ENCODE measurements around the gene ARRB1. TPM values are rescaled to one million over a fixed set of nuclear protein-coding genes. Genes with fewer than 3 reads are reported as not detected.

ARRB1 gene
- total and polyA plus RNA-seq, 9 of the 15 experiments (the other 6 are each of a cell fraction or from before 2014, with no cell fraction given) = 6.6 to 45.4 (median 28.5) TPM

DNA sequence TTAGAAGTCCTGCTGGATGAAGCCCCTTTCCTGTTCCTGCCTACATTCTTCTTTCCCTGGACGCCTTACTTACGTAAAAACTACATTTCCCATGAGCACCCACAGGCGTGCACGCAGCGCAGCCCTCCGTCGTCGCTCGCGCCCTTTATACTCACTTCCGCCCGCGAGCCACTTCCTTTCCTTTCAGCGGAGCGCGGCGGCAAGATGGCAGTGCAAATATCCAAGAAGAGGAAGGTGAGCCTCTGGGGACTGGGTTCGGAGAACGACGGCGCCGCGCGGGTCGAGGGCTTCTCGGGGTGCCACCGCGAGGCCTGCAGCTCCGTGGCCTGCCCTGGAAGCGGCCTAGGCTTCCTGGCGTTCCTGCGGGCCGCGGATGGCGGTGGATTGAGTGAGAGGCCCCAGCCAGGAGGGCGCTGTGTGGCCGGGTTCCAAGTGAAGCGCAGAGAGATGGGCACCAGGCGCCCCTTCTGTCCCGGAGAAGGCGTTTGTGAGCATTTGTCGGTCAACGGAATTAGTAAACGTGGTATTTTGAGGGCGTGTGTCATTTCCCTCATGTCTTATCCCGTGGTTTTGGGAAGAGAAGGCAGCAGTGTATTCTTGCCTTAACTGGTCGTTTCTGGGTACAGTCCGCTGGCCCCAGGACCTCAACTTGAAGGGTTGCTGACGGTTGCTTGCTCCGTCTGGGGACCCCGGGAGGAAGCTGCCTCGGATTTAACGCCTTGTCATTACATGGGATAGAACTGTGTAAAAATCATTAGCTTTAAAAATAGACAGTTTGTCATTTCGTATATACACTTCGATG, 48.1 kb upstream of the ARRB1 start, which contains the start of gene RPS3 (continued):
- TF ChIP-seq, protein P1, sequence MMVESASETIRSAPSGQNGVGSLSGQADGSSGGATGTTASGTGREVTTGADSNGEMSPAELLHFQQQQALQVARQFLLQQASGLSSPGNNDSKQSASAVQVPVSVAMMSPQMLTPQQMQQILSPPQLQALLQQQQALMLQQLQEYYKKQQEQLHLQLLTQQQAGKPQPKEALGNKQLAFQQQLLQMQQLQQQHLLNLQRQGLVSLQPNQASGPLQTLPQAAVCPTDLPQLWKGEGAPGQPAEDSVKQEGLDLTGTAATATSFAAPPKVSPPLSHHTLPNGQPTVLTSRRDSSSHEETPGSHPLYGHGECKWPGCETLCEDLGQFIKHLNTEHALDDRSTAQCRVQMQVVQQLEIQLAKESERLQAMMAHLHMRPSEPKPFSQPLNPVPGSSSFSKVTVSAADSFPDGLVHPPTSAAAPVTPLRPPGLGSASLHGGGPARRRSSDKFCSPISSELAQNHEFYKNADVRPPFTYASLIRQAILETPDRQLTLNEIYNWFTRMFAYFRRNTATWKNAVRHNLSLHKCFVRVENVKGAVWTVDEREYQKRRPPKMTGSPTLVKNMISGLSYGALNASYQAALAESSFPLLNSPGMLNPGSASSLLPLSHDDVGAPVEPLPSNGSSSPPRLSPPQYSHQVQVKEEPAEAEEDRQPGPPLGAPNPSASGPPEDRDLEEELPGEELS (CRISPR knock-in tag; IDR thresholded peaks at IDR 0.05; ENCODE audit: borderline replicate concordance) = 0 out of 2 replicates have a peak, but pooled peaks have one; percentile 67
- no peak for TF ChIP-seq ZKSCAN3 (CRISPR knock-in tag; IDR thresholded peaks at IDR 0.05)
- TF ChIP-seq, protein P2, sequence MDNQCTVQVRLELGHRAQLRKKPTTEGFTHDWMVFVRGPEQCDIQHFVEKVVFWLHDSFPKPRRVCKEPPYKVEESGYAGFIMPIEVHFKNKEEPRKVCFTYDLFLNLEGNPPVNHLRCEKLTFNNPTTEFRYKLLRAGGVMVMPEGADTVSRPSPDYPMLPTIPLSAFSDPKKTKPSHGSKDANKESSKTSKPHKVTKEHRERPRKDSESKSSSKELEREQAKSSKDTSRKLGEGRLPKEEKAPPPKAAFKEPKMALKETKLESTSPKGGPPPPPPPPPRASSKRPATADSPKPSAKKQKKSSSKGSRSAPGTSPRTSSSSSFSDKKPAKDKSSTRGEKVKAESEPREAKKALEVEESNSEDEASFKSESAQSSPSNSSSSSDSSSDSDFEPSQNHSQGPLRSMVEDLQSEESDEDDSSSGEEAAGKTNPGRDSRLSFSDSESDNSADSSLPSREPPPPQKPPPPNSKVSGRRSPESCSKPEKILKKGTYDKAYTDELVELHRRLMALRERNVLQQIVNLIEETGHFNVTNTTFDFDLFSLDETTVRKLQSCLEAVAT (IDR thresholded peaks at IDR 0.05) = peak; percentile 62 to 76; a peak in 2 of 4 replicates
- TF ChIP-seq ZNF589 (CRISPR knock-in tag; IDR thresholded peaks at IDR 0.05; ENCODE audit: low read depth) = peak; percentile 40; the same call in 1 of the 2 replicates
- no peak for TF ChIP-seq TAF15 (IDR thresholded peaks at IDR 0.05; ENCODE audit: low read depth, low read length)
- TF ChIP-seq ZNF274 (IDR thresholded peaks at IDR 0.05; ENCODE audit: borderline replicate concordance, low read depth, low read length) = no peak
- TF ChIP-seq, protein P3, sequence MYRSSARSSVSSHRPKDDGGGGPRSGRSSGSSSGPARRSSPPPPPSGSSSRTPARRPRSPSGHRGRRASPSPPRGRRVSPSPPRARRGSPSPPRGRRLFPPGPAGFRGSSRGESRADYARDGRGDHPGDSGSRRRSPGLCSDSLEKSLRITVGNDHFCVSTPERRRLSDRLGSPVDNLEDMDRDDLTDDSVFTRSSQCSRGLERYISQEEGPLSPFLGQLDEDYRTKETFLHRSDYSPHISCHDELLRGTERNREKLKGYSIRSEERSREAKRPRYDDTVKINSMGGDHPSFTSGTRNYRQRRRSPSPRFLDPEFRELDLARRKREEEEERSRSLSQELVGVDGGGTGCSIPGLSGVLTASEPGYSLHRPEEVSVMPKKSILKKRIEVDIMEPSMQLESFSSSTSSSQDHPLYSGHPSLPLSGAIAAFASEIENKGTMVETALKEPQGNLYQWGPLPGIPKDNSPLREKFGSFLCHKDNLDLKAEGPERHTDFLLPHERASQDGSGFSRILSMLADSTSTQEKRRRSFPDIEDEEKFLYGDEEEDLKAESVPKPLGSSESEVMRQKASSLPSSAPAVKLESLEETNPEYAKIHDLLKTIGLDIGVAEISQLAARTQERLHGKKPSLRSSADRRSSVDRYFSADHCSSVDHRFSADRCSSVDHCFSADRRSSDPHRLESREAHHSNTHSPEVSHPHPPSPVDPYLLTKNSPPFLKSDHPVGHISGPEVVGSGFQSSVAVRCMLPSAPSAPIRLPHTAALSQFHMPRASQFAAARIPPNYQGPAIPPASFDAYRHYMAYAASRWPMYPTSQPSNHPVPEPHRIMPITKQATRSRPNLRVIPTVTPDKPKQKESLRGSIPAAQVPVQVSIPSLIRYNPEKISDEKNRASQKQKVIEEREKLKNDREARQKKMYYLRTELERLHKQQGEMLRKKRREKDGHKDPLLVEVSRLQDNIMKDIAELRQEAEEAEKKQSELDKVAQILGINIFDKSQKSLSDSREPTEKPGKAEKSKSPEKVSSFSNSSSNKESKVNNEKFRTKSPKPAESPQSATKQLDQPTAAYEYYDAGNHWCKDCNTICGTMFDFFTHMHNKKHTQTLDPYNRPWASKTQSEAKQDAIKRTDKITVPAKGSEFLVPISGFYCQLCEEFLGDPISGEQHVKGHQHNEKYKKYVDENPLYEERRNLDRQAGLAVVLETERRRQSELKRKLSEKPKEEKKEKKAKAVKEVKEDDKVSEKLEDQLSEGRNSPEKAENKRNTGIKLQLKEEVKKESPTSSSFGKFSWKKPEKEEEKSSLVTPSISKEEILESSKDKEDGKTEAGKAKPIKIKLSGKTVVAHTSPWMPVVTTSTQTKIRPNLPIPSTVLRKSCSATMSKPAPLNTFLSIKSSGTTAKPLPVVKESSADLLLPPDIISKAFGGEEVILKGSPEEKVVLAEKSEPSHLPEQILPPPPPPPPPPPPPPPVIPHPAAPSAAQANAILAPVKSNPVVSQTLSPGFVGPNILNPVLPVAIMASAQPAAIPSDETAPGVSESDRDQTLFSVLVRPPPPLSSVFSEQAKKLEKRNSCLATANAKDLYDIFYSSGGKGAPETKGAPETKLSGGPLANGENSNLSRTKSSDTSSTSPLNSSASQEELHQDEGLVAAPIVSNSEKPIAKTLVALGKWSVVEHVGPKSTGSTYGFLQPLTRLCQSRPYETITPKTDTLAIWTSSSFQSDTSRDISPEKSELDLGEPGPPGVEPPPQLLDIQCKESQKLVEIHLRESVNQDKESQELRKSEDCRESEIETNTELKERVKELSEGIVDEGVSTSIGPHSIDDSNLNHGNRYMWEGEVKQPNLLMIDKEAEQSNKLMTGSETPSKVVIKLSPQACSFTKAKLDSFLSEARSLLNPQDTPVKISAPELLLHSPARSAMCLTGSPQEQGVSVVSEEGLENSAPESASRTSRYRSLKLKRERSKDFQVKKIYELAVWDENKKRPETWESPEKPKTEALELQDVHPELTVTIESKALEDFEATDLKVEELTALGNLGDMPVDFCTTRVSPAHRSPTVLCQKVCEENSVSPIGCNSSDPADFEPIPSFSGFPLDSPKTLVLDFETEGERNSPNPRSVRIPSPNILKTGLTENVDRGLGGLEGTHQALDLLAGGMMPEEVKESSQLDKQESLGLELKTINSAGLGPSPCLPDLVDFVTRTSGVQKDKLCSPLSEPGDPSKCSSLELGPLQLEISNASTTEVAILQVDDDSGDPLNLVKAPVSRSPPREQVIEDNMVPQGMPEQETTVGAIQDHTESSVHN (IDR thresholded peaks at IDR 0.05; ENCODE audit: borderline replicate concordance in 1 of 2, low read depth in 1 of 2) = peak in 1 of 2 experiments; percentile 90; a peak in 2 of 4 replicates
- TF ChIP-seq SMAD1 (IDR thresholded peaks at IDR 0.05; ENCODE audit: low read depth, low read length, partially characterized antibody) = peak; percentile 96
- TF ChIP-seq SMARCC2 (IDR thresholded peaks at IDR 0.05; ENCODE audit: low read depth) = peak; percentile 63; the same call in 1 of the 2 replicates
- TF ChIP-seq, protein P4, sequence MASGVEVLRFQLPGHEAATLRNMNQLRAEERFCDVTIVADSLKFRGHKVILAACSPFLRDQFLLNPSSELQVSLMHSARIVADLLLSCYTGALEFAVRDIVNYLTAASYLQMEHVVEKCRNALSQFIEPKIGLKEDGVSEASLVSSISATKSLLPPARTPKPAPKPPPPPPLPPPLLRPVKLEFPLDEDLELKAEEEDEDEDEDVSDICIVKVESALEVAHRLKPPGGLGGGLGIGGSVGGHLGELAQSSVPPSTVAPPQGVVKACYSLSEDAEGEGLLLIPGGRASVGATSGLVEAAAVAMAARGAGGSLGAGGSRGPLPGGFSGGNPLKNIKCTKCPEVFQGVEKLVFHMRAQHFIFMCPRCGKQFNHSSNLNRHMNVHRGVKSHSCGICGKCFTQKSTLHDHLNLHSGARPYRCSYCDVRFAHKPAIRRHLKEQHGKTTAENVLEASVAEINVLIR (CRISPR knock-in tag; IDR thresholded peaks at IDR 0.05) = peak; percentile 89
- TF ChIP-seq HNRNPK (IDR thresholded peaks at IDR 0.05; ENCODE audit: low read depth, low read length, poor library complexity, severe bottlenecking) = no peak
- peak; percentile 94 for TF ChIP-seq CBX1 (IDR thresholded peaks at IDR 0.05; ENCODE audit: low read depth)
- TF ChIP-seq CHD1 (IDR thresholded peaks at IDR 0.05; ENCODE audit: low read length) = peak; percentile 90
